NCI-H2029 treated with DMSO at 0.1 percent for 48 hours (cell line): ENCODE measurements around the gene OR2H1.

Experiments used
- DNase-seq: peaks from one replicate; lab custom pipeline; 2025; lab: John Stamatoyannopoulos, UW

OR2H1 gene

GRCh38 chr6:29510746-29511300 is 53.9 kb downstream of the OR2H1 start:
- DNase-seq, result no peak
